Thymus (tissue), 11 donors: Measurements from ENCODE around the gene TAF7. TPM values are rescaled to one million over a fixed set of nuclear protein-coding genes. Genes with fewer than 3 reads are reported as not detected.

ENCODE experiments used
- DNase-seq, 9 donors: peaks; one replicate each; pipeline ENCODE4 v3.0.0-alpha.2; 2013; ENCODE audit warnings: low spot score in 9 of 9, low read depth in 6 of 9, missing footprints in 1 of 9
- H3K27ac ChIP-seq, 2 donors: one replicate each; pipeline ENCODE4 v1.5.1; 2013; ENCODE audit warnings: control low read depth in 1 of 2, low read depth in 1 of 2, low read length in 1 of 2, mild to moderate bottlenecking in 1 of 2, moderate library complexity in 1 of 2
- H3K27me3 ChIP-seq, 2 donors: one replicate each; pipeline ENCODE4 v1.5.1; 2013; ENCODE audit warnings: low read length in 1 of 2; ENCODE audit not compliant: control insufficient read depth in 2 of 2, insufficient read depth in 1 of 2
- H3K36me3 ChIP-seq, 2 donors: one replicate each; pipeline ENCODE4 v1.5.1; 2013; ENCODE audit warnings: low read length in 1 of 2, mild to moderate bottlenecking in 1 of 2, moderate library complexity in 1 of 2; ENCODE audit not compliant: control insufficient read depth in 2 of 2, insufficient read depth in 2 of 2
- H3K4me1 ChIP-seq, 2 donors: one replicate each; pipeline ENCODE4 v1.5.1; 2013; ENCODE audit warnings: low read length in 2 of 2; ENCODE audit not compliant: control insufficient read depth in 2 of 2, insufficient read depth in 2 of 2
- H3K4me3 ChIP-seq, 2 donors: one replicate each; pipeline ENCODE4 v1.5.1; 2013; ENCODE audit warnings: low read length in 2 of 2, control low read depth in 1 of 2, mild to moderate bottlenecking in 1 of 2
- H3K9me3 ChIP-seq, 2 donors: one replicate each; pipeline ENCODE4 v1.5.1; 2013; ENCODE audit warnings: low read length in 1 of 2, mild to moderate bottlenecking in 1 of 2; ENCODE audit not compliant: control insufficient read depth in 2 of 2, insufficient read depth in 1 of 2
- WGBS: extraction: QIAGEN DNeasy Blood & Tissue Kit; methylation state at CpG from one replicate; pipeline ENCODE4 v1.1.7; 2013; 5-methylcytosine and 5-hydroxymethylcytosine counted together
- polyA plus RNA-seq: library from polyadenylated mRNA; stranded (reverse); fragments of 200-250 nt; gene quantifications from one replicate; pipeline ENCODE4 v1.2.3, GENCODE V29; 2013
- total RNA-seq: library from RNA; stranded (reverse); fragments of 120-200 nt; gene quantifications from one replicate; pipeline ENCODE4 v1.2.4, GENCODE V29; 2013
- donor health status: healthy.

TAF7 gene
- total and polyA plus RNA-seq, 2 donors: 138 to 174 TPM

DNA sequence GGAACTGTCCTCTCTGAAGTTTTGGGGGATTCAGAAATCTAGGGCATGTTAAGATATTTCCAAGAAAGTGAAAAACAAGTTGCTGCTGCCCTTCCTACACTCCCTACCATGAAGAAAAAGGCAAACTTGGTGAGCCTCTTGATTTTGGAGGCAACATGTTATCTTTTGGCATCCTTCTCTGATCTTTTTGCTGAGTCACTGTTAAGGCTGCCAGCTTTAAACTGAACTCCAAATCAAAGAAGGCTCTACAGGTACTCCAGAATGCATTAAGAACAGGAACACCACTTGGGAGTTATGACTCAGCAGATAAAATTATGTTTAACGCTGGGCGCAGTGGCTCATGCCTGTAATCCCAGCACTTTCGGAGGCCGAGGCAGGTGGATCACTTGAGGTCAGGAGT lies 51.4 kb downstream of the TAF7 start:
- no peak overlapping the region for H3K4me3 ChIP-seq
- H3K27me3 ChIP-seq: no peaks in the 10 kb centered on the region
- DNase-seq: no peak
- no peaks in the 10 kb centered on the region for H3K36me3 ChIP-seq
- 98% methylated on average over 4 of the region's 4 CpGs for WGBS
- H3K9me3 ChIP-seq: peaks cover 3 to 23% of the 10 kb centered on the region in 2 donors
- no peaks in the 10 kb centered on the region for H3K4me1 ChIP-seq
- H3K27ac ChIP-seq: no peak overlapping the region

Other genes starting within 250 kb of the TAF7 start
Only the 30 nearest of the 38 such genes appear.
- 0.14 TPM for gene PCDHB7, start 148.1 kb downstream of the TAF7 start, total RNA-seq
- 0.11 TPM for gene PCDHB7, start 148.1 kb downstream of the TAF7 start, polyA plus RNA-seq
- gene PCDHB8, start 143.0 kb downstream of the TAF7 start, total RNA-seq: 0.05 TPM
- gene PCDHB8, start 143.0 kb downstream of the TAF7 start, polyA plus RNA-seq: 0.05 TPM
- 0.14 TPM for gene PCDHB16, start 138.4 kb downstream of the TAF7 start, total RNA-seq
- gene PCDHB16, start 138.4 kb downstream of the TAF7 start, polyA plus RNA-seq: 0.27 TPM
- 0.19 TPM for gene PCDHB9, start 133.6 kb downstream of the TAF7 start, total RNA-seq
- gene PCDHB9, start 133.6 kb downstream of the TAF7 start, polyA plus RNA-seq: 0.16 TPM
- 0.19 TPM for gene PCDHB10, start 128.4 kb downstream of the TAF7 start, total RNA-seq
- gene PCDHB10, start 128.4 kb downstream of the TAF7 start, polyA plus RNA-seq: 0.23 TPM
- gene PCDHB11, start 121.2 kb downstream of the TAF7 start, total RNA-seq: 0.24 TPM
- 0.37 TPM for gene PCDHB11, start 121.2 kb downstream of the TAF7 start, polyA plus RNA-seq
- gene PCDHB12, start 112.1 kb downstream of the TAF7 start, total RNA-seq: 0.19 TPM
- gene PCDHB12, start 112.1 kb downstream of the TAF7 start, polyA plus RNA-seq: 0.18 TPM
- 0.14 TPM for gene PCDHB13, start 106.9 kb downstream of the TAF7 start, total RNA-seq
- gene PCDHB13, start 106.9 kb downstream of the TAF7 start, polyA plus RNA-seq: 0.27 TPM
- 0.38 TPM for gene PCDHB14, start 97.4 kb downstream of the TAF7 start, total RNA-seq
- 0.87 TPM for gene PCDHB14, start 97.4 kb downstream of the TAF7 start, polyA plus RNA-seq
- 0.33 TPM for gene PCDHB15, start 75.4 kb downstream of the TAF7 start, total RNA-seq
- 0.66 TPM for gene PCDHB15, start 75.4 kb downstream of the TAF7 start, polyA plus RNA-seq
- gene SLC25A2, start 16.7 kb downstream of the TAF7 start, total RNA-seq: 0.09 TPM
- gene SLC25A2, start 16.7 kb downstream of the TAF7 start, polyA plus RNA-seq: 0.16 TPM
- 0.09 TPM for gene PCDHGA1, start 9.7 kb upstream of the TAF7 start, total RNA-seq
- gene PCDHGA1, start 9.7 kb upstream of the TAF7 start, polyA plus RNA-seq: 0.16 TPM
- 0.19 TPM for gene PCDHGA2, start 18.0 kb upstream of the TAF7 start, total RNA-seq
- gene PCDHGA2, start 18.0 kb upstream of the TAF7 start, polyA plus RNA-seq: 0.46 TPM
- 0.19 TPM for gene PCDHGA3, start 23.0 kb upstream of the TAF7 start, total RNA-seq
- gene PCDHGA3, start 23.0 kb upstream of the TAF7 start, polyA plus RNA-seq: 0.11 TPM
- 0.14 TPM for gene PCDHGB1, start 29.3 kb upstream of the TAF7 start, total RNA-seq
- 0.11 TPM for gene PCDHGB1, start 29.3 kb upstream of the TAF7 start, polyA plus RNA-seq
- 0.19 TPM for gene PCDHGA4, start 34.2 kb upstream of the TAF7 start, total RNA-seq
- 0.11 TPM for gene PCDHGA4, start 34.2 kb upstream of the TAF7 start, polyA plus RNA-seq
- gene PCDHGB2, start 39.2 kb upstream of the TAF7 start, total RNA-seq: 0.28 TPM
- gene PCDHGB2, start 39.2 kb upstream of the TAF7 start, polyA plus RNA-seq: 0.21 TPM
- 0.19 TPM for gene PCDHGA5, start 43.4 kb upstream of the TAF7 start, total RNA-seq
- 0.18 TPM for gene PCDHGA5, start 43.4 kb upstream of the TAF7 start, polyA plus RNA-seq
- 0.33 TPM for gene PCDHGB3, start 49.5 kb upstream of the TAF7 start, total RNA-seq
- 0.14 TPM for gene PCDHGB3, start 49.5 kb upstream of the TAF7 start, polyA plus RNA-seq
- gene PCDHGA6, start 53.1 kb upstream of the TAF7 start, total RNA-seq: 0.47 TPM
- gene PCDHGA6, start 53.1 kb upstream of the TAF7 start, polyA plus RNA-seq: 1.2 TPM
- gene PCDHGA7, start 62.0 kb upstream of the TAF7 start, total RNA-seq: 0.28 TPM
- gene PCDHGA7, start 62.0 kb upstream of the TAF7 start, polyA plus RNA-seq: 0.46 TPM
- 1.0 TPM for gene PCDHGB4, start 66.9 kb upstream of the TAF7 start, total RNA-seq
- gene PCDHGB4, start 66.9 kb upstream of the TAF7 start, polyA plus RNA-seq: 1.6 TPM
- gene PCDHGA8, start 71.8 kb upstream of the TAF7 start, total RNA-seq: 0.19 TPM
- gene PCDHGA8, start 71.8 kb upstream of the TAF7 start, polyA plus RNA-seq: 0.18 TPM
- 1.6 TPM for gene PCDHGB5, start 77.2 kb upstream of the TAF7 start, total RNA-seq
- gene PCDHGB5, start 77.2 kb upstream of the TAF7 start, polyA plus RNA-seq: 1.1 TPM
- 0.66 TPM for gene PCDHGA9, start 82.0 kb upstream of the TAF7 start, total RNA-seq
- 0.75 TPM for gene PCDHGA9, start 82.0 kb upstream of the TAF7 start, polyA plus RNA-seq
- 0.61 TPM for gene PCDHGB6, start 87.2 kb upstream of the TAF7 start, total RNA-seq
- 1.1 TPM for gene PCDHGB6, start 87.2 kb upstream of the TAF7 start, polyA plus RNA-seq
- 0.61 TPM for gene PCDHGA10, start 92.2 kb upstream of the TAF7 start, total RNA-seq
- gene PCDHGA10, start 92.2 kb upstream of the TAF7 start, polyA plus RNA-seq: 0.87 TPM
- gene PCDHGB7, start 96.9 kb upstream of the TAF7 start, total RNA-seq: 0.85 TPM
- 1.2 TPM for gene PCDHGB7, start 96.9 kb upstream of the TAF7 start, polyA plus RNA-seq
- gene PCDHGA11, start 100.3 kb upstream of the TAF7 start, total RNA-seq: 0.42 TPM
- 0.68 TPM for gene PCDHGA11, start 100.3 kb upstream of the TAF7 start, polyA plus RNA-seq
- 0.80 TPM for gene PCDHGA12, start 109.7 kb upstream of the TAF7 start, total RNA-seq
- gene PCDHGA12, start 109.7 kb upstream of the TAF7 start, polyA plus RNA-seq: 0.71 TPM